H9 (cell line): Measurements from ENCODE around the gene TMEM271. TPM values are rescaled to one million over a fixed set of nuclear protein-coding genes. Genes with fewer than 3 reads are reported as not detected.

Source experiments
- DNase-seq: peaks from one replicate; pipeline ENCODE4 v3.0.0-alpha.2; 2017
- H2AFZ ChIP-seq: one replicate; pipeline ENCODE4 v1.6.1; 2013; ENCODE audit warnings: mild to moderate bottlenecking, low read length, control low read depth, moderate library complexity
- H2AK5ac ChIP-seq: 2 replicates; pipeline ENCODE4 v1.6.1; 2013; ENCODE audit warnings: low read length, control low read depth, mixed read lengths; ENCODE audit not compliant: insufficient read length
- H2BK120ac ChIP-seq: one replicate; pipeline ENCODE4 v1.6.1; 2013; ENCODE audit warnings: low read depth, mild to moderate bottlenecking, low read length, control low read depth, inconsistent platforms; ENCODE audit not compliant: poor library complexity, severe bottlenecking
- H2BK12ac ChIP-seq: 2 replicates; pipeline ENCODE4 v1.6.1; 2013; ENCODE audit warnings: low read length, control low read depth, mixed read lengths, low read depth; ENCODE audit not compliant: insufficient read length
- H2BK15ac ChIP-seq: 2 replicates; pipeline ENCODE4 v1.6.1; 2013; ENCODE audit warnings: low read depth, low read length, control low read depth
- H2BK20ac ChIP-seq: one replicate; pipeline ENCODE4 v1.6.1; 2013; ENCODE audit warnings: low read depth, mild to moderate bottlenecking, low read length, control low read depth, inconsistent platforms; ENCODE audit not compliant: poor library complexity, severe bottlenecking
- H2BK5ac ChIP-seq: 2 replicates; pipeline ENCODE4 v1.6.1; 2013; ENCODE audit warnings: low read length, control low read depth, mixed read lengths; ENCODE audit not compliant: insufficient read length
- H3K14ac ChIP-seq: 2 replicates; pipeline ENCODE4 v1.6.1; 2013; ENCODE audit warnings: low read length, control low read depth; ENCODE audit not compliant: insufficient read depth
- H3K18ac ChIP-seq: 2 replicates; pipeline ENCODE4 v1.6.1; 2013; ENCODE audit warnings: low read depth, mild to moderate bottlenecking, mixed read lengths, low read length, control low read depth; ENCODE audit not compliant: insufficient read length
- H3K23ac ChIP-seq: 2 replicates; pipeline ENCODE4 v1.6.1; 2013; ENCODE audit warnings: low read length, control low read depth, mixed read lengths, low read depth; ENCODE audit not compliant: insufficient read length
- H3K23me2 ChIP-seq: 2 replicates; pipeline ENCODE4 v1.6.1; 2013; ENCODE audit warnings: low read depth, mild to moderate bottlenecking, mixed read lengths, low read length, control low read depth; ENCODE audit not compliant: insufficient read length, poor library complexity, severe bottlenecking
- H3K27ac ChIP-seq: 2 replicates; pipeline ENCODE4 v1.5.1; 2013; ENCODE audit warnings: low read length, control low read depth, mixed read lengths, low read depth; ENCODE audit not compliant: insufficient read length
- H3K27me3 ChIP-seq: 2 replicates; pipeline ENCODE4 v1.6.1; 2013; ENCODE audit warnings: low read length, control low read depth, inconsistent platforms; ENCODE audit not compliant: insufficient read depth
- H3K4ac ChIP-seq: 2 replicates; pipeline ENCODE4 v1.6.1; 2013; ENCODE audit warnings: low read depth, mild to moderate bottlenecking, control low read depth, inconsistent platforms, low read length, moderate library complexity
- H3K4me1 ChIP-seq: 2 replicates; pipeline ENCODE4 v1.6.1; 2013; ENCODE audit warnings: low read length, control low read depth, inconsistent platforms; ENCODE audit not compliant: insufficient read depth
- H3K4me2 ChIP-seq: 2 replicates; pipeline ENCODE4 v1.6.1; 2013; ENCODE audit warnings: low read length, control low read depth, mixed read lengths; ENCODE audit not compliant: insufficient read length, insufficient read depth
- H3K56ac ChIP-seq: 2 replicates; pipeline ENCODE4 v1.6.1; 2013; ENCODE audit warnings: low read depth, mild to moderate bottlenecking, mixed read lengths, low read length, control low read depth; ENCODE audit not compliant: insufficient read length
- H3K79me1 ChIP-seq: 2 replicates; pipeline ENCODE4 v1.6.1; 2013; ENCODE audit warnings: low read depth, mild to moderate bottlenecking, moderate library complexity, low read length, control low read depth, inconsistent platforms; ENCODE audit not compliant: insufficient read depth, poor library complexity, severe bottlenecking
- H3K79me2 ChIP-seq: 2 replicates; pipeline ENCODE4 v1.6.1; 2013; ENCODE audit warnings: low read length, control low read depth, inconsistent platforms; ENCODE audit not compliant: insufficient read depth
- H3K9ac ChIP-seq: 2 replicates; pipeline ENCODE4 v1.6.1; 2013; ENCODE audit warnings: low read length, control low read depth, mixed read lengths; ENCODE audit not compliant: insufficient read length; ENCODE audit errors: extremely low read depth
- H3K9me3 ChIP-seq: one replicate; pipeline ENCODE4 v1.6.1; 2013; ENCODE audit warnings: low read depth, low read length, inconsistent platforms; ENCODE audit not compliant: control insufficient read depth
- H3T11ph ChIP-seq: one replicate; pipeline ENCODE4 v1.6.1; 2013; ENCODE audit warnings: mild to moderate bottlenecking, low read length, control low read depth, inconsistent platforms
- H4K20me1 ChIP-seq: one replicate; pipeline ENCODE4 v1.6.1; 2013; ENCODE audit not compliant: control insufficient read depth, insufficient read length, insufficient read depth
- H4K5ac ChIP-seq: 2 replicates; pipeline ENCODE4 v1.6.1; 2013; ENCODE audit warnings: low read depth, mild to moderate bottlenecking, mixed read lengths, low read length, control low read depth; ENCODE audit not compliant: insufficient read length
- H4K8ac ChIP-seq: replicated peaks from 2 replicates; pipeline ENCODE4 v1.6.1; 2013; ENCODE audit warnings: low read length, control low read depth, mixed read lengths, low read depth; ENCODE audit not compliant: insufficient read length
- H4K91ac ChIP-seq: 2 replicates; pipeline ENCODE4 v1.6.1; 2013; ENCODE audit warnings: low read depth, mild to moderate bottlenecking, moderate library complexity, mixed read lengths, low read length, control low read depth; ENCODE audit not compliant: insufficient read length
- H3K27ac Mint-ChIP-seq, 3 experiments: 2 replicates in 2 of 3; 3 replicates in 1 of 3; pipeline ENCODE4 v1.8.0; 2020 to 2021; ENCODE audit warnings: mixed read lengths in 3 of 3, mild to moderate bottlenecking in 1 of 3, moderate library complexity in 1 of 3
- H3K27me3 Mint-ChIP-seq: 2 replicates; pipeline ENCODE4 v1.8.0; 2021; ENCODE audit warnings: low read depth, mild to moderate bottlenecking, moderate library complexity, mixed read lengths
- H3K36me3 Mint-ChIP-seq, 3 experiments: 2 replicates in 2 of 3; 3 replicates in 1 of 3; pipeline ENCODE4 v1.8.0; 2020 to 2021; ENCODE audit warnings: low read depth in 3 of 3, mixed read lengths in 3 of 3; ENCODE audit not compliant: insufficient read depth in 1 of 3
- H3K4me1 Mint-ChIP-seq, 2 experiments: 2 replicates each; pipeline ENCODE4 v1.8.0; 2020; ENCODE audit warnings: mixed read lengths in 2 of 2
- H3K4me3 Mint-ChIP-seq, 2 experiments: 2 replicates in 1 of 2; 3 replicates in 1 of 2; pipeline ENCODE4 v1.8.0; 2020 to 2021; ENCODE audit warnings: mild to moderate bottlenecking in 2 of 2, mixed read lengths in 2 of 2, moderate library complexity in 1 of 2
- H3K9me3 Mint-ChIP-seq, 2 experiments: 2 replicates in 1 of 2; 3 replicates in 1 of 2; pipeline ENCODE4 v1.8.0; 2020; ENCODE audit warnings: mild to moderate bottlenecking in 2 of 2, mixed read lengths in 2 of 2, moderate library complexity in 1 of 2
- WGBS: extraction: QIAGEN DNeasy Blood & Tissue Kit; methylation state at CpG from one replicate; pipeline ENCODE4 v1.1.7; 2013; ENCODE audit warnings: missing lambda C conversion rate, low lambda C conversion rate, mixed read lengths; ENCODE audit not compliant: insufficient read length; ENCODE audit errors: extremely low coverage; 5-methylcytosine and 5-hydroxymethylcytosine counted together
- total RNA-seq: library from RNA; stranded (reverse); gene quantifications from 2 replicates; pipeline ENCODE4 v1.2.1, GENCODE V29; 2021
- TF ChIP-seq, protein P1 (sequence below): fragments of 200-600 bp; sonication (generic); conservative IDR thresholded peaks from 3 replicates; pipeline ENCODE4 v1.8.0; 2021; ENCODE audit warnings: antibody characterized with exemption, mild to moderate bottlenecking

The TMEM271 gene
- total RNA-seq, 1 experiment from 2014 or later, result 0.09 TPM

DNA sequence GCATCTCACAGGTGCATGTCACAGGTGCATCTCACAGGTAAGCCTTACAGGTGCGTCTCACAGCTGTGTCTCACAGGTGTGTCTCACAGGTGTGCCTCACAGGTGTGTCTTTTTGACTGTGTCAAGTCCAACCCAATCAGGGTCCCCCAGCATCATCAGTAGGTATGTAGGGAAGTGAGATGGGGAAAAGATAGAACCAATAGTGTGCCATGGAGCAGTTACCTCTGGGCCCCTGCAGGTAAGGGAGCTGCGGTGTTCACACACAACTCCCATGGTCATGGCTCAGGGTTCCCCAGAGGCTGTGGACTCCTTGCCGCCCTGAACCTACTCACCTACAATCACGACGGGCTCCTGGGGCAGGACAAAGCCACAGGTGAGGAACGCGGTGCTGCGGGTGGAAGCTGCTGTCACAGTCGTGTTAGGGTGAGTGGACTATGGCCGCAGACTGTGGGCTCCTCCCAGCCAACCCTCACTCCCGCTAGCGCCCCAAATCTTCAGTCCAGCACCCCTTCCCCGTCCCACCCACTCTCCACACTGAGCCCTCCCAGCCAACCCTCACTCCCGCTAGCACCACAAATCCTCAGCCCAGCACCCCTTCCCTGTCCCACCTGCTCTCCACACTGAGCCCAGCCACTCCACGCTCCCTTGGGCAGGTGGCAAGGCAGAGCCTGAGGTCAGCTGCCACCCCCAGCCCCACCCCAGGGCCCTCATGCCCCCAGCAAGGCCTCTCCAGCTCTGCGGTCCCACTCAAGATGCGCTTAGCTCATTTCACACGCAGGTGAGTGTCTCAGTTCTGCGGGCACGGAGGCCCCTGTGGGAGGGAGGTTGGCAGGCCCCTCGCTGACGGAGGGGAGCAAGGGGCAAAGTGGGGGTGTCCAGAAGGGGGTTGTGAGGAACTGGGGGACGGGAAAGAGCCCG is 47.2 kb upstream of the TMEM271 start:
- peak; percentile 18 for DNase-seq
- no peaks in the 10 kb centered on the region; a peak in 1 of 5 replicates for H3K9me3 Mint-ChIP-seq
- no peak overlapping the region for H2AFZ ChIP-seq
- H3K27ac Mint-ChIP-seq, result no peak overlapping the region
- TF ChIP-seq, protein P1, sequence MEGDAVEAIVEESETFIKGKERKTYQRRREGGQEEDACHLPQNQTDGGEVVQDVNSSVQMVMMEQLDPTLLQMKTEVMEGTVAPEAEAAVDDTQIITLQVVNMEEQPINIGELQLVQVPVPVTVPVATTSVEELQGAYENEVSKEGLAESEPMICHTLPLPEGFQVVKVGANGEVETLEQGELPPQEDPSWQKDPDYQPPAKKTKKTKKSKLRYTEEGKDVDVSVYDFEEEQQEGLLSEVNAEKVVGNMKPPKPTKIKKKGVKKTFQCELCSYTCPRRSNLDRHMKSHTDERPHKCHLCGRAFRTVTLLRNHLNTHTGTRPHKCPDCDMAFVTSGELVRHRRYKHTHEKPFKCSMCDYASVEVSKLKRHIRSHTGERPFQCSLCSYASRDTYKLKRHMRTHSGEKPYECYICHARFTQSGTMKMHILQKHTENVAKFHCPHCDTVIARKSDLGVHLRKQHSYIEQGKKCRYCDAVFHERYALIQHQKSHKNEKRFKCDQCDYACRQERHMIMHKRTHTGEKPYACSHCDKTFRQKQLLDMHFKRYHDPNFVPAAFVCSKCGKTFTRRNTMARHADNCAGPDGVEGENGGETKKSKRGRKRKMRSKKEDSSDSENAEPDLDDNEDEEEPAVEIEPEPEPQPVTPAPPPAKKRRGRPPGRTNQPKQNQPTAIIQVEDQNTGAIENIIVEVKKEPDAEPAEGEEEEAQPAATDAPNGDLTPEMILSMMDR, result no peak
- H2BK20ac ChIP-seq, result no peak overlapping the region
- H3K4ac ChIP-seq, result no peak overlapping the region
- H3K4me1 ChIP-seq, result no peaks in the 10 kb centered on the region; the same call in 1 of the 2 replicates
- H2AK5ac ChIP-seq, result no peak overlapping the region
- H3K4me2 ChIP-seq, result no peak overlapping the region
- no peak overlapping the region for H3K18ac ChIP-seq
- no CpG with 5 or more reads among the region's 24 CpGs for WGBS
- no peak overlapping the region for H3K23ac ChIP-seq
- H3K27ac ChIP-seq, result no peak overlapping the region
- no peaks in the 10 kb centered on the region for H4K20me1 ChIP-seq
- no peaks in the 10 kb centered on the region for H3K9me3 ChIP-seq
- no peaks in the 10 kb centered on the region for H3K79me1 ChIP-seq
- H3K27me3 Mint-ChIP-seq, result peaks cover 32% of the 10 kb centered on the region
- no peak overlapping the region for H3T11ph ChIP-seq
- no peaks in the 10 kb centered on the region; a peak in 1 of 7 replicates for H3K36me3 Mint-ChIP-seq
- no peak overlapping the region for H2BK120ac ChIP-seq
- no peak overlapping the region for H4K91ac ChIP-seq
- no peak overlapping the region for H2BK15ac ChIP-seq
- no peak overlapping the region for H3K14ac ChIP-seq
- H3K4me3 Mint-ChIP-seq, result no peak overlapping the region
- no peak overlapping the region for H2BK5ac ChIP-seq
- H3K4me1 Mint-ChIP-seq, result peaks cover 9 to 20% of the 10 kb centered on the region in 2 experiments
- no peak overlapping the region for H4K5ac ChIP-seq
- H3K79me2 ChIP-seq, result no peaks in the 10 kb centered on the region
- no peak overlapping the region for H2BK12ac ChIP-seq
- no peak overlapping the region for H3K9ac ChIP-seq
- no peaks in the 10 kb centered on the region for H3K23me2 ChIP-seq
- no peak overlapping the region for H3K56ac ChIP-seq
- no peak overlapping the region for H4K8ac ChIP-seq
- no peaks in the 10 kb centered on the region; the same call in 1 of the 2 replicates for H3K27me3 ChIP-seq
